ENCODE measurements around the gene NBDY.

DNA sequence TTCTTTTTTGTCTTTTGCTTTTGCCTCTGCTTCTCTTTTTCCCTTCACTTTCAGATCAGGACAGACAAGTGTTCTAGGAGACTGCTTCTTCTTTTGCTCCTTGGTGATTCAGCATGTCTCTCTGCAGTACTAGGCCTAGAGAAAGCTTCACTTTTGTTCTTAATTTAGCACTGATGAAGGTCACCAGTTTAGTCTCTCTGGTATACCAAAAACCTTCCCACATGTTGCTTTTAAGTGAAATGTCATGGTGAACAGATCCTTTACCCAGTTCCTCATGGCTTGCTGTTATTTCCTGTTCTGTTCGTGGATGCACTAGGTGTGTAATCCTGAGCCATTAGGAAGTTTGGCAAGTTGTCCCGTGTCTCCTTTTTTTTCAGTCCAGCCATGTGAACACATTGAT lies 53.3 kb downstream of the NBDY start:
- TF ChIP-seq, protein P1, sequence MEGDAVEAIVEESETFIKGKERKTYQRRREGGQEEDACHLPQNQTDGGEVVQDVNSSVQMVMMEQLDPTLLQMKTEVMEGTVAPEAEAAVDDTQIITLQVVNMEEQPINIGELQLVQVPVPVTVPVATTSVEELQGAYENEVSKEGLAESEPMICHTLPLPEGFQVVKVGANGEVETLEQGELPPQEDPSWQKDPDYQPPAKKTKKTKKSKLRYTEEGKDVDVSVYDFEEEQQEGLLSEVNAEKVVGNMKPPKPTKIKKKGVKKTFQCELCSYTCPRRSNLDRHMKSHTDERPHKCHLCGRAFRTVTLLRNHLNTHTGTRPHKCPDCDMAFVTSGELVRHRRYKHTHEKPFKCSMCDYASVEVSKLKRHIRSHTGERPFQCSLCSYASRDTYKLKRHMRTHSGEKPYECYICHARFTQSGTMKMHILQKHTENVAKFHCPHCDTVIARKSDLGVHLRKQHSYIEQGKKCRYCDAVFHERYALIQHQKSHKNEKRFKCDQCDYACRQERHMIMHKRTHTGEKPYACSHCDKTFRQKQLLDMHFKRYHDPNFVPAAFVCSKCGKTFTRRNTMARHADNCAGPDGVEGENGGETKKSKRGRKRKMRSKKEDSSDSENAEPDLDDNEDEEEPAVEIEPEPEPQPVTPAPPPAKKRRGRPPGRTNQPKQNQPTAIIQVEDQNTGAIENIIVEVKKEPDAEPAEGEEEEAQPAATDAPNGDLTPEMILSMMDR (IDR thresholded peaks at IDR 0.05) = no peak
- no peak for TF ChIP-seq POLR2A (IDR thresholded peaks at IDR 0.05)

All from uterus (tissue), 2 donors.